ENCODE measurements around the gene CDYL. TPM values are rescaled to one million over a fixed set of nuclear protein-coding genes. Genes with fewer than 3 reads are reported as not detected.

CDYL gene
- total and polyA plus RNA-seq, 12 donors: 4.1 to 39.9 (median 33.2) TPM

- DNase-seq (no peak), ATAC-seq (no peak)
- H3K27ac ChIP-seq: peak overlapping the region in 5 of 10 donors; percentile 28 to 88 (median 80)
- peak overlapping the region; percentile 63 to 82 (median 71) for H3K4me3 ChIP-seq
- no peak for TF ChIP-seq CTCF (IDR thresholded peaks at IDR 0.05)
- intact Hi-C loops (cut with DNase I): loop anchor here in 8 of 10 donors (2.0 to 10.0 kb wide), 11 partner anchors 130 to 463 kb away; partner anchors contain the start of gene RPP40 (in 3 of the 8)
- no peaks in the 10 kb centered on the region for H3K27me3 ChIP-seq
- peaks cover 0 to 9% (median 0%) of the 10 kb centered on the region in 11 donors for H3K9me3 ChIP-seq
- WGBS, 2 donors: 13 to 22% methylated on average over 9 of the region's 9 CpGs
- H3K4me1 ChIP-seq: peaks cover 0 to 57% (median 34%) of the 10 kb centered on the region in 9 donors
- no peaks in the 10 kb centered on the region for H3K36me3 ChIP-seq
Measured at GRCh38 chr6:4777394-4777935, 1.3 kb downstream of the CDYL start.

- no peaks in the 10 kb centered on the region for H3K27me3 ChIP-seq
- H3K4me1 ChIP-seq: peaks cover 0 to 58% (median 34%) of the 10 kb centered on the region in 9 donors
- ATAC-seq (no peak), DNase-seq (no peak)
- 92 to 95% methylated on average over 1 of the region's 1 CpG for WGBS, 2 donors
- TF ChIP-seq CTCF (IDR thresholded peaks at IDR 0.05): no peak
- peaks cover 0 to 9% (median 0%) of the 10 kb centered on the region in 11 donors for H3K9me3 ChIP-seq
- H3K36me3 ChIP-seq: no peaks in the 10 kb centered on the region
- intact Hi-C loops (cut with DNase I): loop anchor here in 8 of 10 donors (5.0 to 10.0 kb wide), 10 partner anchors 131 to 463 kb away; partner anchors contain the start of gene RPP40 (in 3 of the 8)
- peak overlapping the region in 5 of 10 donors; percentile 68 to 82 (median 72) for H3K4me3 ChIP-seq
- peak overlapping the region in 1 of 10 donors; percentile 88 for H3K27ac ChIP-seq
Measured at GRCh38 chr6:4778086-4778485, 1.9 kb downstream of the CDYL start.

- peaks cover 0 to 52% (median 26%) of the 10 kb centered on the region in 9 donors for H3K4me1 ChIP-seq
- WGBS, 2 donors: 45 to 58% methylated on average over 11 of the region's 11 CpGs
- H3K4me3 ChIP-seq: no peak overlapping the region
- no peak for DNase-seq
- H3K27me3 ChIP-seq: no peaks in the 10 kb centered on the region
- TF ChIP-seq CTCF (IDR thresholded peaks at IDR 0.05): no peak
- H3K27ac ChIP-seq: no peak overlapping the region
- no peaks in the 10 kb centered on the region for H3K36me3 ChIP-seq
- no peak for ATAC-seq
- intact Hi-C loops (cut with DNase I): no loop called here
- peaks cover 0 to 13% (median 0%) of the 10 kb centered on the region in 11 donors for H3K9me3 ChIP-seq
Measured at GRCh38 chr6:4780360-4780812, 4.2 kb downstream of the CDYL start.

GRCh38 chr6:4781426-4781825 lies 5.2 kb downstream of the CDYL start:
- Histone ChIP-seq H3K27ac (no peak overlapping the region), H3K4me1 (peaks cover 0 to 52% (median 30%) of the 10 kb centered on the region in 9 donors), H3K27me3 (no peaks in the 10 kb centered on the region), H3K4me3 (no peak overlapping the region), H3K9me3 (peaks cover 0 to 13% (median 0%) of the 10 kb centered on the region in 11 donors), H3K36me3 (no peaks in the 10 kb centered on the region)
- intact Hi-C loops (cut with DNase I): no loop called here
- DNase-seq (no peak), ATAC-seq (no peak)
- WGBS, 2 donors: 58 to 69% methylated on average over 4 of the region's 4 CpGs
- TF ChIP-seq CTCF (IDR thresholded peaks at IDR 0.05): no peak

Data from heart right ventricle (tissue), 16 donors.